ENCODE results near the gene RAB11FIP3. TPM values are rescaled to one million over a fixed set of nuclear protein-coding genes. Genes with fewer than 3 reads are reported as not detected.

RAB11FIP3 gene
- total and polyA plus RNA-seq, 2 of the 13 experiments (the other 11 are each of a cell fraction or from before 2014, with no cell fraction given) = 34.3 to 57.6 TPM

GRCh38 chr16:554297-554621 is 128.8 kb downstream of the RAB11FIP3 start (continued):
- TF ChIP-seq KDM2A (CRISPR knock-in tag; IDR thresholded peaks at IDR 0.05; ENCODE audit: borderline replicate concordance, low read depth) = no peak; the same call in 1 of the 2 replicates
- TF ChIP-seq PPARG (CRISPR knock-in tag; conservative IDR thresholded peaks at IDR 0.05) = peak; percentile 83; the same call in 1 of the 2 replicates
- peak; percentile 91 for TF ChIP-seq ZNF652 (CRISPR knock-in tag; IDR thresholded peaks at IDR 0.05; ENCODE audit: borderline replicate concordance, low read depth)
- peak; percentile 19; the same call in 1 of the 2 replicates for TF ChIP-seq ZFX (CRISPR knock-in tag; IDR thresholded peaks at IDR 0.05; ENCODE audit: low read depth)
- TF ChIP-seq MEF2D (CRISPR knock-in tag; IDR thresholded peaks at IDR 0.05) = peak; percentile 28; the same call in 1 of the 2 replicates
- TF ChIP-seq BORCS8-MEF2B (CRISPR knock-in tag; IDR thresholded peaks at IDR 0.05) = no peak
- TF ChIP-seq ARHGAP35 (CRISPR knock-in tag; IDR thresholded peaks at IDR 0.05; ENCODE audit: borderline replicate concordance) = no peak
- TF ChIP-seq AFF4 (CRISPR knock-in tag; IDR thresholded peaks at IDR 0.05) = no peak
- TF ChIP-seq ZNF460 (CRISPR knock-in tag; IDR thresholded peaks at IDR 0.05; ENCODE audit: borderline replicate concordance) = no peak
- TF ChIP-seq MYC (CRISPR knock-in tag; IDR thresholded peaks at IDR 0.05; ENCODE audit: borderline replicate concordance) = no peak
- TF ChIP-seq GATAD2A (CRISPR knock-in tag; IDR thresholded peaks at IDR 0.05) = 0 out of 2 replicates have a peak, but pooled peaks have one; percentile 11
- no peak for TF ChIP-seq ZNF607 (CRISPR knock-in tag; IDR thresholded peaks at IDR 0.05; ENCODE audit: borderline replicate concordance)
- no peak for TF ChIP-seq PAX8 (CRISPR knock-in tag; IDR thresholded peaks at IDR 0.05; ENCODE audit: borderline replicate concordance)
- TF ChIP-seq RXRB (CRISPR knock-in tag; IDR thresholded peaks at IDR 0.05; ENCODE audit: borderline replicate concordance) = peak; percentile 33; the same call in 1 of the 2 replicates
- TF ChIP-seq BATF2 (CRISPR knock-in tag; IDR thresholded peaks at IDR 0.05) = no peak
- peak; percentile 72 for TF ChIP-seq PAXIP1 (CRISPR knock-in tag; conservative IDR thresholded peaks at IDR 0.05)
- TF ChIP-seq DMAP1 (CRISPR knock-in tag; IDR thresholded peaks at IDR 0.05) = no peak
- no peak for TF ChIP-seq NAIF1 (CRISPR knock-in tag; IDR thresholded peaks at IDR 0.05; ENCODE audit: borderline replicate concordance)
- no peak for TF ChIP-seq ZNF30 (CRISPR knock-in tag; IDR thresholded peaks at IDR 0.05)
- no peak for TF ChIP-seq NCOA2 (CRISPR knock-in tag; IDR thresholded peaks at IDR 0.05)
- TF ChIP-seq AGO2 (optimal IDR thresholded peaks at IDR 0.05; ENCODE audit: low read depth, low read length) = no peak
- TF ChIP-seq KDM3A (CRISPR knock-in tag; IDR thresholded peaks at IDR 0.05; ENCODE audit: low read depth) = no peak
- peak; percentile 38 for TF ChIP-seq TEAD3 (CRISPR knock-in tag; optimal IDR thresholded peaks at IDR 0.05; ENCODE audit: borderline replicate concordance)
- no peak for TF ChIP-seq ATF3 (CRISPR knock-in tag; IDR thresholded peaks at IDR 0.05)
